Cerebellar nuclear complex (tissue), 1 donor: ENCODE data around the gene SLC29A3.
A peak's percentile ranks its signal among the peaks of the same experiment; 100 is the strongest.
"Not testable (repeated sequence)": the region's sequence is repeated elsewhere in the genome, so short reads cannot be mapped to it uniquely, and the experiment has no call there.

Experiments used
- DNase-seq, 2 experiments: peaks; one replicate each; lab custom pipeline; 2025; lab: John Stamatoyannopoulos, UW

Gene SLC29A3

GRCh38 chr10:71319042-71319799 is at the start of gene SLC29A3:
Gene SLC29A3 (plus strand): TSS chr10:71319259. CDS start chr10:71319310, 51 bp downstream.
- peak in 1 of 2 experiments; percentile 30 for DNase-seq

GRCh38 chr10:71269301-71270288 is 49.5 kb upstream of the SLC29A3 start:
- DNase-seq: no peak

- peak in 1 of 2 experiments; percentile 40 for DNase-seq
Measured at GRCh38 chr10:71270301-71271220, 48.5 kb upstream of the SLC29A3 start.

- no peak for DNase-seq
Measured at GRCh38 chr10:71271662-71272055, 47.4 kb upstream of the SLC29A3 start.

GRCh38 chr10:71272056-71272771 is 46.8 kb upstream of the SLC29A3 start:
- no peak for DNase-seq

- not testable (repeated sequence) for DNase-seq
Measured at GRCh38 chr10:71272974-71273373, 46.1 kb upstream of the SLC29A3 start.

- no peak for DNase-seq
Measured at GRCh38 chr10:71273506-71273905, 45.6 kb upstream of the SLC29A3 start.

- DNase-seq: no peak
Measured at GRCh38 chr10:71274901-71275796, 43.9 kb upstream of the SLC29A3 start.

- DNase-seq: no peak
Measured at GRCh38 chr10:71276873-71277272, 42.2 kb upstream of the SLC29A3 start.

GRCh38 chr10:71277914-71278665 is 41.0 kb upstream of the SLC29A3 start:
- DNase-seq: no peak

GRCh38 chr10:71278691-71279588 is 40.1 kb upstream of the SLC29A3 start:
- peak in 1 of 2 experiments; percentile 56 for DNase-seq

- no peak for DNase-seq
Measured at GRCh38 chr10:71279590-71280170, 39.4 kb upstream of the SLC29A3 start.

GRCh38 chr10:71280216-71280615 is 38.8 kb upstream of the SLC29A3 start:
- DNase-seq: no peak

GRCh38 chr10:71280825-71281224 is 38.2 kb upstream of the SLC29A3 start:
- DNase-seq: no peak

GRCh38 chr10:71281646-71282322 is 37.3 kb upstream of the SLC29A3 start:
- no peak for DNase-seq

- no peak for DNase-seq
Measured at GRCh38 chr10:71282323-71282680, 36.8 kb upstream of the SLC29A3 start.

- DNase-seq: no peak
Measured at GRCh38 chr10:71283410-71283809, 35.6 kb upstream of the SLC29A3 start.
